ENCODE results near the gene DDA1.

Gene DDA1

GRCh38 chr19:17282488-17283125 lies 26.8 kb upstream of the DDA1 start (continued):
- TF ChIP-seq, protein P1, sequence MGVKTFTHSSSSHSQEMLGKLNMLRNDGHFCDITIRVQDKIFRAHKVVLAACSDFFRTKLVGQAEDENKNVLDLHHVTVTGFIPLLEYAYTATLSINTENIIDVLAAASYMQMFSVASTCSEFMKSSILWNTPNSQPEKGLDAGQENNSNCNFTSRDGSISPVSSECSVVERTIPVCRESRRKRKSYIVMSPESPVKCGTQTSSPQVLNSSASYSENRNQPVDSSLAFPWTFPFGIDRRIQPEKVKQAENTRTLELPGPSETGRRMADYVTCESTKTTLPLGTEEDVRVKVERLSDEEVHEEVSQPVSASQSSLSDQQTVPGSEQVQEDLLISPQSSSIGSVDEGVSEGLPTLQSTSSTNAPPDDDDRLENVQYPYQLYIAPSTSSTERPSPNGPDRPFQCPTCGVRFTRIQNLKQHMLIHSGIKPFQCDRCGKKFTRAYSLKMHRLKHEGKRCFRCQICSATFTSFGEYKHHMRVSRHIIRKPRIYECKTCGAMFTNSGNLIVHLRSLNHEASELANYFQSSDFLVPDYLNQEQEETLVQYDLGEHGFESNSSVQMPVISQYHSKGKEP (tag by site-specific recombination; IDR thresholded peaks at IDR 0.05) = no peak
- TF ChIP-seq BCL11B (tag by site-specific recombination; IDR thresholded peaks at IDR 0.05; ENCODE audit: low read depth) (no peak; the same call in 1 of the 2 replicates), BCL6B (tag by site-specific recombination; IDR thresholded peaks at IDR 0.05) (no peak), PBX3 (CRISPR knock-in tag; IDR thresholded peaks at IDR 0.05) (no peak), ZXDB (tag by site-specific recombination; IDR thresholded peaks at IDR 0.05) (peak; percentile 44), GFI1B (tag by site-specific recombination; IDR thresholded peaks at IDR 0.05) (no peak), ZNF501 (tag by site-specific recombination; IDR thresholded peaks at IDR 0.05) (0 out of 2 replicates have a peak, but pooled peaks have one; percentile 52), ZNF677 (tag by site-specific recombination; IDR thresholded peaks at IDR 0.05) (no peak), TRIM28 (IDR thresholded peaks at IDR 0.05; ENCODE audit: borderline replicate concordance, low read length) (peak; percentile 20; the same call in 1 of the 2 replicates), BCL11A (tag by site-specific recombination; IDR thresholded peaks at IDR 0.05; ENCODE audit: low read depth) (peak; percentile 65; the same call in 1 of the 2 replicates), ZIC2 (tag by site-specific recombination; IDR thresholded peaks at IDR 0.05) (peak; percentile 94), ZNF354C (tag by site-specific recombination; IDR thresholded peaks at IDR 0.05; ENCODE audit: borderline replicate concordance, low read depth) (no peak), ZBTB20 (tag by site-specific recombination; IDR thresholded peaks at IDR 0.05) (0 out of 2 replicates have a peak, but pooled peaks have one; percentile 12), FEZF1 (tag by site-specific recombination; IDR thresholded peaks at IDR 0.05) (no peak), ZNF2 (tag by site-specific recombination; IDR thresholded peaks at IDR 0.05) (peak; percentile 80), ZNF366 (tag by site-specific recombination; conservative IDR thresholded peaks at IDR 0.05) (peak; percentile 89), ZNF211 (tag by site-specific recombination; IDR thresholded peaks at IDR 0.05; ENCODE audit: low read depth) (no peak), ZBTB6 (tag by site-specific recombination; IDR thresholded peaks at IDR 0.05) (peak; percentile 27; the same call in 1 of the 2 replicates), ZNF292 (tag by site-specific recombination; IDR thresholded peaks at IDR 0.05; ENCODE audit: borderline replicate concordance, low read depth) (no peak), ZBTB21 (tag by site-specific recombination; IDR thresholded peaks at IDR 0.05) (no peak), ZNF792 (tag by site-specific recombination; IDR thresholded peaks at IDR 0.05) (no peak), HOXC10 (CRISPR knock-in tag; IDR thresholded peaks at IDR 0.05) (0 out of 2 replicates have a peak, but pooled peaks have one; percentile 15), ZBTB26 (tag by site-specific recombination; optimal IDR thresholded peaks at IDR 0.05) (peak; percentile 77), ZNF248 (tag by site-specific recombination; IDR thresholded peaks at IDR 0.05) (no peak), ZNF76 (tag by site-specific recombination; IDR thresholded peaks at IDR 0.05; ENCODE audit: borderline replicate concordance, low read depth) (no peak)
- TF ChIP-seq, protein P2, sequence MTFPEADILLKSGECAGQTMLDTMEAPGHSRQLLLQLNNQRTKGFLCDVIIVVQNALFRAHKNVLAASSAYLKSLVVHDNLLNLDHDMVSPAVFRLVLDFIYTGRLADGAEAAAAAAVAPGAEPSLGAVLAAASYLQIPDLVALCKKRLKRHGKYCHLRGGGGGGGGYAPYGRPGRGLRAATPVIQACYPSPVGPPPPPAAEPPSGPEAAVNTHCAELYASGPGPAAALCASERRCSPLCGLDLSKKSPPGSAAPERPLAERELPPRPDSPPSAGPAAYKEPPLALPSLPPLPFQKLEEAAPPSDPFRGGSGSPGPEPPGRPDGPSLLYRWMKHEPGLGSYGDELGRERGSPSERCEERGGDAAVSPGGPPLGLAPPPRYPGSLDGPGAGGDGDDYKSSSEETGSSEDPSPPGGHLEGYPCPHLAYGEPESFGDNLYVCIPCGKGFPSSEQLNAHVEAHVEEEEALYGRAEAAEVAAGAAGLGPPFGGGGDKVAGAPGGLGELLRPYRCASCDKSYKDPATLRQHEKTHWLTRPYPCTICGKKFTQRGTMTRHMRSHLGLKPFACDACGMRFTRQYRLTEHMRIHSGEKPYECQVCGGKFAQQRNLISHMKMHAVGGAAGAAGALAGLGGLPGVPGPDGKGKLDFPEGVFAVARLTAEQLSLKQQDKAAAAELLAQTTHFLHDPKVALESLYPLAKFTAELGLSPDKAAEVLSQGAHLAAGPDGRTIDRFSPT (tag by site-specific recombination; IDR thresholded peaks at IDR 0.05) = peak; percentile 89
- TF ChIP-seq, protein P3, sequence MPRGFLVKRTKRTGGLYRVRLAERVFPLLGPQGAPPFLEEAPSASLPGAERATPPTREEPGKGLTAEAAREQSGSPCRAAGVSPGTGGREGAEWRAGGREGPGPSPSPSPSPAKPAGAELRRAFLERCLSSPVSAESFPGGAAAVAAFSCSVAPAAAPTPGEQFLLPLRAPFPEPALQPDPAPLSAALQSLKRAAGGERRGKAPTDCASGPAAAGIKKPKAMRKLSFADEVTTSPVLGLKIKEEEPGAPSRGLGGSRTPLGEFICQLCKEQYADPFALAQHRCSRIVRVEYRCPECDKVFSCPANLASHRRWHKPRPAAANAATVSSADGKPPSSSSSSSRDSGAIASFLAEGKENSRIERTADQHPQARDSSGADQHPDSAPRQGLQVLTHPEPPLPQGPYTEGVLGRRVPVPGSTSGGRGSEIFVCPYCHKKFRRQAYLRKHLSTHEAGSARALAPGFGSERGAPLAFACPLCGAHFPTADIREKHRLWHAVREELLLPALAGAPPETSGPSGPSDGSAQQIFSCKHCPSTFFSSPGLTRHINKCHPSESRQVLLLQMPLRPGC (tag by site-specific recombination; IDR thresholded peaks at IDR 0.05) = no peak
- TF ChIP-seq, protein P4, sequence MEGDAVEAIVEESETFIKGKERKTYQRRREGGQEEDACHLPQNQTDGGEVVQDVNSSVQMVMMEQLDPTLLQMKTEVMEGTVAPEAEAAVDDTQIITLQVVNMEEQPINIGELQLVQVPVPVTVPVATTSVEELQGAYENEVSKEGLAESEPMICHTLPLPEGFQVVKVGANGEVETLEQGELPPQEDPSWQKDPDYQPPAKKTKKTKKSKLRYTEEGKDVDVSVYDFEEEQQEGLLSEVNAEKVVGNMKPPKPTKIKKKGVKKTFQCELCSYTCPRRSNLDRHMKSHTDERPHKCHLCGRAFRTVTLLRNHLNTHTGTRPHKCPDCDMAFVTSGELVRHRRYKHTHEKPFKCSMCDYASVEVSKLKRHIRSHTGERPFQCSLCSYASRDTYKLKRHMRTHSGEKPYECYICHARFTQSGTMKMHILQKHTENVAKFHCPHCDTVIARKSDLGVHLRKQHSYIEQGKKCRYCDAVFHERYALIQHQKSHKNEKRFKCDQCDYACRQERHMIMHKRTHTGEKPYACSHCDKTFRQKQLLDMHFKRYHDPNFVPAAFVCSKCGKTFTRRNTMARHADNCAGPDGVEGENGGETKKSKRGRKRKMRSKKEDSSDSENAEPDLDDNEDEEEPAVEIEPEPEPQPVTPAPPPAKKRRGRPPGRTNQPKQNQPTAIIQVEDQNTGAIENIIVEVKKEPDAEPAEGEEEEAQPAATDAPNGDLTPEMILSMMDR (tag by site-specific recombination; IDR thresholded peaks at IDR 0.05) = peak; percentile 99

Data from HEK293 (cell line).